DMS79 (cell line): Measurements from ENCODE around the gene ALCAM.

ENCODE experiments used
- DNase-seq: peaks from one replicate; lab custom pipeline; 2025; lab: John Stamatoyannopoulos, UW

Gene ALCAM

DNA sequence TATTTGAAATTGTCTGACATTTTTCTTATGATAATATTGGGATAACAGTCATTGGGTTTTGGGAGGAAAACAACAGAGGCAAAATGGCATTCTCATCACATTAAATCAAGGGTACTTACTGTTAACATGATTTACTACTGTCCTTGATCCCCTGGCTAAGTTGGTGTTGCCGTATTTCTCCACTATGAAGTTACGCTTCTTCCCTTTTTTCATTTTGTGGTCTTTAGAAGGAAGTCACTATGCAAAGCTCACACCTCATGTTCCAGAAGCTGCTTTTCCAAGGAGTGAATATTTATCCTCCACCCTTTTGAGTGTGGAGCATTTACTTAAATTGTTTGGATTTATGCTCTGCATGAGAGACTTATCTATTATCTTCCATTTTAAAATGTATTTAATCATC is 63.7 kb downstream of the ALCAM start:
- DNase-seq: no peak

DNA sequence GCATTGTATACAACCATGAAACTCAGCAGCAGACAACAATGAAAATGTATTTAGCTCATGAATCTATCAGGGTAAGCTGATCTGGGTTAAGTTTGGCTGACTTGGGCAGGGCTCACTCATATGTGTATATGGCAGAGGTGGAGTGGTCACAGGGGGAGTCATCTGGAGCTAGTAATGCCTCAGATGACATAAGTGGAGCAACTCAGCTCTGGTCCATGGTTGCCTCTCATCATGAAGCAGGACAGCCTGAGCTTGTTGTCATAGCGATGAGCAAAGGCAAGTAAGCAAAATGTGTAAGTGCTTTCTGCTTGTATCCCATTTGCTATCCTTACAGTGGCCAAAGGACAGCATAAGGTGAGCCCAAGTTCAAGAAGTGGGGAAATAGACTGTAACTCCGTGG is 64.5 kb downstream of the ALCAM start:
- DNase-seq: no peak

DNA sequence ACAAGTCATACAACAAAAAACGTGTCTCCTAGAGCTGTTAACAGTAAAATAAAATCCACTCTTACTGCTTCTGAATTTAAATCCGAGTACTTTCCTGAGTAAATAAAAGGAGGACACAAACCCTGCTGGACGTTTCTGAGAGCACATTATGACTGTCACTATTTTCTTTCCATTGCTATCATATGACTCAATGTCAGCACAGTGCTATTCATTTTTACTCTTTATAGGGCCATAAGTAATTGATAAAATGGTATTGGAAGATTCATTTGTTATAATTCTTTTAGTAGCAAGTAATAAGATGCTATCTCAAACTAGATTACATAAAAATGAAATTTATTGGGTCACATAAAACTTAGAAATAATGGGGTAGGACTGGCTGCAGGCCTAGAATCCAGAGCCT is 68.6 kb downstream of the ALCAM start:
- no peak for DNase-seq

GRCh38 chr3:105436687-105437086 is 70.0 kb downstream of the ALCAM start:
- no peak for DNase-seq

- no peak for DNase-seq
These were observed 73.4 kb downstream of the ALCAM start for GRCh38 chr3:105440113-105440512.

- no peak for DNase-seq
These were observed 78.0 kb downstream of the ALCAM start for GRCh38 chr3:105444725-105445124.

GRCh38 chr3:105448338-105448982 is 81.8 kb downstream of the ALCAM start:
- DNase-seq: no peak

DNA sequence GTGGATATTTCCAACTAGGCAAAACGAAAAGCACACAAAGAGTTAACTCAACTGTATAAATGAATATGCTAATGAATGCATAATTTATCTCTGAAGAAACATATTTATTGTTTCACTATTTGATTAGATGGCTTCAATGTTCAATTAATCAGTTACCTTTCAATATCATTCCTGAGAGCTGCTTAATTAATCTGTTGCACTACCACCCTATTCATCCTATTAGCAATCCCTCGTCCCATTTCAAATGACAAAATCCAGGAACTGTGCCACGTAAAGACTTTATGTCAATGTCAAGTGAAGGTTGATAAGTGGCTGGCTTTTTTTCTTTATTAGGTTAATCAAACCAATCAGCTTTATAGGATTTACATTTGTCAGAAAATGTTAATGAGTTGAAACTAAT is 82.7 kb downstream of the ALCAM start:
- no peak for DNase-seq

GRCh38 chr3:105456017-105456416 is 89.3 kb downstream of the ALCAM start:
- DNase-seq: no peak

DNA sequence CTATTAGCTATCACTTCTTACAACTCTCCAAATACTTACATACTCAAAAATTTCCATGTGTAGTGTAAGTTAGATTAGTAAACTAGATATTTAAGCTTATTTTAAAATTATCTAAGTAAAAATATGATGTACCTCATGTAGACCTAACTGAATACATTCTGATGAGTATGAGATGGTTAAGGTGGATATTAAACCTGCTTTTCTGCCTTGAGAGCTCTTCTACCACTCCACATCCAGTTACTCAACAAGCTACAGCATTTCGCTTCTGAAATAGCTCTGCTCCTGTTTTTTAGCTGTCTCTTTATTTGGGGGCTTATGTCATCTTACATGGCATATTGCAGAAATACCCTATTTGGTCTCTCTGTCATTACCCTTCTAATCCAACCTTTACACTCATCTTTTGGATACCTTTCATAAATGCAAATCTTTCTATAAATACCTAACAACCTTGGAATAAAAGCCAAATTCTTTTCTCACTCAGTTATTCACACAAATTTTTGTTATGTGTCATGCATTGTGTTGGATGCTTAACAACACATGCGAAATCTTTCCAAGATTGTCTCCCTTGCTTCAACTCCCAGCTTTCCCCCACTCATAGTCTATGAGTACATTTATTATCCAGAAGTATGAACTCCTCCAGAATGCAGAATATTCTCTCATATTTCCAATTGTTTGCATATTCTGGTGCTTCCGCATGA is 92.0 kb downstream of the ALCAM start:
- no peak for DNase-seq

- no peak for DNase-seq
These were observed 93.0 kb downstream of the ALCAM start for GRCh38 chr3:105459566-105460290.

GRCh38 chr3:105463620-105464019 is 96.9 kb downstream of the ALCAM start:
- DNase-seq: no peak

- DNase-seq: no peak
These were observed 98.6 kb downstream of the ALCAM start for GRCh38 chr3:105465251-105465853.

GRCh38 chr3:105466072-105466471 is 99.4 kb downstream of the ALCAM start:
- DNase-seq: no peak

- no peak for DNase-seq
These were observed 100.0 kb downstream of the ALCAM start for GRCh38 chr3:105466495-105467404.

- no peak for DNase-seq
These were observed 104.1 kb downstream of the ALCAM start for GRCh38 chr3:105470851-105471250.

- DNase-seq: no peak
These were observed 107.0 kb downstream of the ALCAM start for GRCh38 chr3:105473521-105474223.

- no peak for DNase-seq
These were observed 114.1 kb downstream of the ALCAM start for GRCh38 chr3:105480768-105481167.

- no peak for DNase-seq
These were observed 116.8 kb downstream of the ALCAM start for GRCh38 chr3:105483476-105483875.

DNA sequence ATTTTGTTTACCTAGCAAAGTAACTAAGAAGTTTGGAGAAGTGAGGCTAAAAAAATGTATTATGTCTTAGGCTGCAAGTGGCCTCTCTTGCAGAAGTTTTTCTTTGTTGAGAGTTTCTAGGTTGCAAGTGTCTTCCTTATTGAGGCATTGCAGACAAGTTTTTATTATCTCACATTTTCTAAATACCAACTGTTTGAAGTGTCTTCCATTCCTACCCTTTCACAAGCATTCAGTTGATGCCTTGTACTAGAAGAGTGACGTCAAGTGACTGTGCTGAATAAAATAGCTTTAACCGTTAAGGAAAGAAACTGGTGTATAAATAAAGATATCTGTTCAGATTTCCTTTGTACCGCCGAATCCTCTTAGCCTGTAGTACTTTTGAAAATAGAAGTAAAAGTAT is 123.3 kb downstream of the ALCAM start:
- DNase-seq: no peak

- no peak for DNase-seq
These were observed 126.7 kb downstream of the ALCAM start for GRCh38 chr3:105493305-105493892.
